BE2C (cell line): ENCODE data around the gene RPS6KA3. TPM values are rescaled to one million over a fixed set of nuclear protein-coding genes. Genes with fewer than 3 reads are reported as not detected.

ENCODE experiments used
- DNase-seq: peaks from one replicate; pipeline ENCODE4 v3.0.0-alpha.2; 2020
- H3K27me3 ChIP-seq: fragments of 250-450 bp; sonication (Bioruptor Pico); 2 replicates; pipeline ENCODE4 v1.5.1; 2020; ENCODE audit warnings: mild to moderate bottlenecking
- H3K36me3 ChIP-seq: fragments of 250-450 bp; sonication (Bioruptor Pico); 2 replicates; pipeline ENCODE4 v1.5.1; 2020; ENCODE audit warnings: mild to moderate bottlenecking
- H3K4me1 ChIP-seq: fragments of 250-450 bp; sonication (Bioruptor Pico); 2 replicates; pipeline ENCODE4 v1.5.1; 2020
- H3K4me3 ChIP-seq: 2 replicates; pipeline ENCODE4 v1.5.1; 2011; ENCODE audit warnings: low read depth, low read length
- H3K9me3 ChIP-seq: fragments of 250-450 bp; sonication (Bioruptor Pico); 2 replicates; pipeline ENCODE4 v1.5.1; 2020
- CTCF ChIP-seq: IDR thresholded peaks from 2 replicates; pipeline ENCODE4 v1.5.1; 2012; ENCODE audit warnings: mild to moderate bottlenecking, low read depth, low read length
- polyA plus RNA-seq: library from polyadenylated mRNA; unstranded; fragments of >200 nt; gene quantifications from one replicate; pipeline ENCODE4 v1.2.1, GENCODE V29; 2012; ENCODE audit warnings: low read depth, missing spikeins; ENCODE audit not compliant: insufficient read length, insufficient read depth

Gene RPS6KA3
- polyA plus RNA-seq = 11.4 TPM

GRCh38 chrX:20266810-20267606 is at the start of gene RPS6KA3:
TSS of gene RPS6KA3 (minus strand) at chrX:20266909. CDS start at chrX:20266632, 277 bp downstream.
- no peak for TF ChIP-seq CTCF
- Histone ChIP-seq H3K4me1 (no peaks in the 10 kb centered on the region), H3K9me3 (no peaks in the 10 kb centered on the region), H3K36me3 (no peaks in the 10 kb centered on the region), H3K4me3 (peak within 1 kb of the TSS; percentile 83), H3K27me3 (no peaks in the 10 kb centered on the region)
- peak; percentile 90 for DNase-seq

GRCh38 chrX:20315140-20315539 is 48.4 kb upstream of the RPS6KA3 start:
- H3K9me3 ChIP-seq = no peaks in the 10 kb centered on the region
- no peak for TF ChIP-seq CTCF
- no peaks in the 10 kb centered on the region for H3K27me3 ChIP-seq
- H3K4me3 ChIP-seq = no peak overlapping the region
- no peaks in the 10 kb centered on the region for H3K36me3 ChIP-seq
- no peaks in the 10 kb centered on the region for H3K4me1 ChIP-seq
- no peak for DNase-seq

- H3K4me3 ChIP-seq = no peak overlapping the region
- no peak for DNase-seq
- TF ChIP-seq CTCF = no peak
- H3K9me3 ChIP-seq = no peaks in the 10 kb centered on the region
- H3K27me3 ChIP-seq = no peaks in the 10 kb centered on the region
- H3K4me1 ChIP-seq = no peaks in the 10 kb centered on the region
- no peaks in the 10 kb centered on the region for H3K36me3 ChIP-seq
These were observed 47.2 kb upstream of the RPS6KA3 start for GRCh38 chrX:20313899-20314298.

GRCh38 chrX:20312018-20312417 is 45.3 kb upstream of the RPS6KA3 start:
- Histone ChIP-seq H3K4me1 (no peaks in the 10 kb centered on the region), H3K27me3 (no peaks in the 10 kb centered on the region), H3K9me3 (no peaks in the 10 kb centered on the region), H3K36me3 (no peaks in the 10 kb centered on the region), H3K4me3 (no peak overlapping the region)
- TF ChIP-seq CTCF = no peak
- DNase-seq = no peak

GRCh38 chrX:20311505-20311904 is 44.8 kb upstream of the RPS6KA3 start:
- Histone ChIP-seq H3K36me3 (no peaks in the 10 kb centered on the region), H3K4me1 (no peaks in the 10 kb centered on the region)

More at GRCh38 chrX:20311505-20311904, 44.8 kb upstream of the RPS6KA3 start:
- H3K27me3 ChIP-seq = no peaks in the 10 kb centered on the region
- no peak for DNase-seq
- H3K9me3 ChIP-seq = no peaks in the 10 kb centered on the region
- TF ChIP-seq CTCF = no peak
- H3K4me3 ChIP-seq = no peak overlapping the region
